Central memory CD4-positive, alpha-beta T cell (primary cell): ENCODE measurements around the gene RGS14.
"Not testable (repeated sequence)": the region's sequence is repeated elsewhere in the genome, so short reads cannot be mapped to it uniquely, and the experiment has no call there.

Experiments used
- DNase-seq: peaks from one replicate; pipeline ENCODE4 v3.0.0; 2022

Gene RGS14

GRCh38 chr5:177403792-177404640 lies 46.3 kb downstream of the RGS14 start:
- peak; percentile 83 for DNase-seq

GRCh38 chr5:177404641-177405179 lies 47.0 kb downstream of the RGS14 start:
- no peak for DNase-seq

- DNase-seq: no peak
Measured at GRCh38 chr5:177405312-177405711, 47.6 kb downstream of the RGS14 start.

GRCh38 chr5:177405805-177406204 lies 48.1 kb downstream of the RGS14 start:
- DNase-seq: no peak

- no peak for DNase-seq
Measured at GRCh38 chr5:177409043-177409801, 51.5 kb downstream of the RGS14 start, which contains the start of gene F12. TSS of gene F12 (minus strand) at chr5:177409564. CDS start at chr5:177409527, 37 bp downstream.

- DNase-seq: no peak
Measured at GRCh38 chr5:177410575-177410974, 52.9 kb downstream of the RGS14 start.

- peak; percentile 58 for DNase-seq
Measured at GRCh38 chr5:177412603-177413233, 55.0 kb downstream of the RGS14 start.

- DNase-seq: no peak
Measured at GRCh38 chr5:177414481-177414880, 56.8 kb downstream of the RGS14 start.

- not testable (repeated sequence) for DNase-seq
Measured at GRCh38 chr5:177417081-177417480, 59.4 kb downstream of the RGS14 start.

GRCh38 chr5:177419046-177419445 lies 61.3 kb downstream of the RGS14 start:
- DNase-seq: no peak

GRCh38 chr5:177420472-177420871 lies 62.7 kb downstream of the RGS14 start:
- not testable (repeated sequence) for DNase-seq

- no peak for DNase-seq
Measured at GRCh38 chr5:177421062-177421798, 63.5 kb downstream of the RGS14 start.
